OCI-LY7 (cell line): ENCODE measurements around the gene RNF150. TPM values are rescaled to one million over a fixed set of nuclear protein-coding genes. Genes with fewer than 3 reads are reported as not detected.

Source experiments
- Bru-seq: library from RNA; stranded (reverse); fragments of 400-500 nt; gene quantifications from one replicate; lab custom pipeline; 2021; lab: Mats Ljungman, UMichigan
- BruChase-seq, 2 experiments: library from RNA; stranded (reverse); fragments of 400-500 nt; gene quantifications; one replicate each; lab custom pipeline; 2021; lab: Mats Ljungman, UMichigan
- BruUV-seq: library from RNA; stranded (reverse); fragments of 400-500 nt; replicated peaks from 2 replicates; lab custom pipeline; 2021; lab: Mats Ljungman, UMichigan
- CTCF ChIA-PET: fragments of 300-600 bp; sonication (Branson Sonifier 250); formaldehyde crosslinking; loops from one replicate; lab custom pipeline; 2022; ENCODE audit warnings: antibody characterized with exemption; ENCODE audit not compliant: unreplicated experiment; lab: Charles Lee
- POLR2A ChIA-PET: fragments of 300-600 bp; sonication (Branson Sonifier 250); formaldehyde crosslinking; loops from one replicate; lab custom pipeline; 2022; ENCODE audit warnings: antibody characterized with exemption; lab: Charles Lee
- DNase-seq: peaks from one replicate; pipeline ENCODE4 v3.0.0-alpha.2; 2015; ENCODE audit warnings: low spot score
- H2AFZ ChIP-seq: fragments of 200-600 bp; sonication (generic), shearing (Covaris generic); 2 replicates; pipeline ENCODE4 v1.6.1; 2014; ENCODE audit warnings: mild to moderate bottlenecking, antibody characterized with exemption, low read length, moderate library complexity
- H3K27ac ChIP-seq: fragments of 200-600 bp; sonication (generic); 2 replicates; pipeline ENCODE4 v1.5.1; 2014; ENCODE audit warnings: mixed run types, low read depth, mild to moderate bottlenecking, moderate library complexity, low read length, inconsistent platforms; ENCODE audit not compliant: poor library complexity, severe bottlenecking
- H3K36me3 ChIP-seq: fragments of 200-600 bp; sonication (generic); 2 replicates; pipeline ENCODE4 v1.6.1; 2014; ENCODE audit warnings: mild to moderate bottlenecking, antibody characterized with exemption, low read length, moderate library complexity, mixed read lengths; ENCODE audit not compliant: insufficient read depth
- H3K4me1 ChIP-seq: fragments of 200-600 bp; sonication (generic); 2 replicates; pipeline ENCODE4 v1.5.1; 2014; ENCODE audit warnings: mild to moderate bottlenecking, low read length; ENCODE audit not compliant: insufficient read depth, poor library complexity, severe bottlenecking
- H3K4me2 ChIP-seq: fragments of 200-600 bp; sonication (generic); 2 replicates; pipeline ENCODE4 v1.6.1; 2014; ENCODE audit warnings: mild to moderate bottlenecking, low read length
- H3K4me3 ChIP-seq: fragments of 200-600 bp; sonication (generic); 2 replicates; pipeline ENCODE4 v1.5.1; 2014; ENCODE audit warnings: mild to moderate bottlenecking, low read depth, low read length; ENCODE audit not compliant: poor library complexity, severe bottlenecking
- H3K79me2 ChIP-seq: fragments of 200-600 bp; sonication (generic); 2 replicates; pipeline ENCODE4 v1.6.1; 2016; ENCODE audit warnings: low read depth, mild to moderate bottlenecking, low read length, moderate library complexity, mixed read lengths; ENCODE audit not compliant: insufficient read depth
- H3K9me2 ChIP-seq: fragments of 200-600 bp; sonication (generic); 2 replicates; pipeline ENCODE4 v1.6.1; 2016; ENCODE audit warnings: mild to moderate bottlenecking, low read length, mixed read lengths; ENCODE audit not compliant: insufficient read depth
- H3K9me3 ChIP-seq: fragments of 200-600 bp; sonication (generic); 2 replicates; pipeline ENCODE4 v1.6.1; 2014; ENCODE audit warnings: mild to moderate bottlenecking, mixed run types, low read length, mixed read lengths
- H4K20me1 ChIP-seq: fragments of 200-600 bp; sonication (generic); 2 replicates; pipeline ENCODE4 v1.6.1; 2014; ENCODE audit warnings: mild to moderate bottlenecking, antibody characterized with exemption, low read length, moderate library complexity, mixed read lengths; ENCODE audit not compliant: insufficient read depth
- CTCF ChIP-seq: fragments of 200-600 bp; sonication (generic); conservative IDR thresholded peaks from 2 replicates; pipeline ENCODE4 v1.5.1; 2014; ENCODE audit warnings: mild to moderate bottlenecking, antibody characterized with exemption, low read length, moderate library complexity, mixed read lengths
- EZH2phosphoT487 ChIP-seq: fragments of 200-600 bp; sonication (generic); IDR thresholded peaks from 2 replicates; pipeline ENCODE4 v1.6.1; 2018; ENCODE audit warnings: low read depth, borderline replicate concordance, mild to moderate bottlenecking, mixed run types, antibody characterized with exemption, low read length, moderate library complexity, mixed read lengths
- intact Hi-C: fragments of 100-400 bp; cut with micrococcal nuclease; formaldehyde crosslinking; loops from one replicate; pipeline ENCODE4 v1.10.0; 2022; ENCODE audit not compliant: unreplicated experiment
- long read RNA-seq: library from polyadenylated mRNA; stranded (forward); transcript quantifications from one replicate; pipeline ENCODE4 v2.0.0, GENCODE V29; 2022
- total RNA-seq, 2 experiments: library from RNA; depleted of rRNA in 1 of 2; stranded (reverse); fragments of >200 nt in 1 of 2; shearing (Covaris generic) in 1 of 2; gene quantifications; 2 replicates each; pipeline ENCODE4 v1.2.3, GENCODE V29; 2014 to 2022

RNF150 gene
- total RNA-seq (2014; rRNA removed; shearing (Covaris generic)) = not detected in 2 replicates
- total RNA-seq (2022) = not detected in 2 replicates
- Bru-seq, nascent RNA = percentile 1 among the genes with signal in this experiment
- BruChase-seq, experiment 1, labeled RNA remaining after a 6-hour chase = percentile 1 among the genes with signal in this experiment
- BruChase-seq, experiment 2, labeled RNA remaining after a 2-hour chase = percentile 1 among the genes with signal in this experiment
- long read RNA-seq = 0 reads

- Histone ChIP-seq H3K36me3 (no peaks in the 10 kb centered on the region), H3K4me2 (no peak within 1 kb of the TSS), H4K20me1 (no peaks in the 10 kb centered on the region), H3K27ac (no peak within 1 kb of the TSS), H3K9me3 (no peaks in the 10 kb centered on the region), H2AFZ (no peak within 1 kb of the TSS), H3K4me3 (no peak within 1 kb of the TSS), H3K79me2 (no peaks in the 10 kb centered on the region), H3K4me1 (no peaks in the 10 kb centered on the region), H3K9me2 (no peaks in the 10 kb centered on the region)
- peak; percentile 2 for DNase-seq
- POLR2A ChIA-PET = no interaction called here
- no TSS peak for BruUV-seq
- intact Hi-C loops = no loop called here
- TF ChIP-seq CTCF (no peak), EZH2phosphoT487 (no peak)
- CTCF ChIA-PET = no interaction called here
Measured at GRCh38 chr4:141133146-141133998, at the start of gene RNF150. RNF150 (minus strand) TSS chr4:141133469.

- Histone ChIP-seq H3K9me3 (no peaks in the 10 kb centered on the region), H3K27ac (no peak overlapping the region), H3K36me3 (no peaks in the 10 kb centered on the region), H3K4me2 (no peak overlapping the region), H3K79me2 (no peaks in the 10 kb centered on the region), H3K4me1 (no peaks in the 10 kb centered on the region), H3K4me3 (no peak overlapping the region), H3K9me2 (no peaks in the 10 kb centered on the region), H4K20me1 (no peaks in the 10 kb centered on the region), H2AFZ (no peak overlapping the region)
- no peak for TF ChIP-seq EZH2phosphoT487
- TF ChIP-seq CTCF = no peak
- intact Hi-C loops = no loop called here
- BruUV-seq = no TSS peak
- DNase-seq = no peak
- ChIA-PET POLR2A (no interaction called here), CTCF (no interaction called here)
Measured at GRCh38 chr4:141180991-141181761, 47.9 kb upstream of the RNF150 start.
